ENCODE data around the gene RPS6KC1. TPM values are rescaled to one million over a fixed set of nuclear protein-coding genes. Genes with fewer than 3 reads are reported as not detected.
"Not testable (repeated sequence)": the region's sequence is repeated elsewhere in the genome, so short reads cannot be mapped to it uniquely, and the experiment has no call there.

RPS6KC1 gene
- total RNA-seq, 1 donor from 2014 or later = 19.9 TPM

DNA sequence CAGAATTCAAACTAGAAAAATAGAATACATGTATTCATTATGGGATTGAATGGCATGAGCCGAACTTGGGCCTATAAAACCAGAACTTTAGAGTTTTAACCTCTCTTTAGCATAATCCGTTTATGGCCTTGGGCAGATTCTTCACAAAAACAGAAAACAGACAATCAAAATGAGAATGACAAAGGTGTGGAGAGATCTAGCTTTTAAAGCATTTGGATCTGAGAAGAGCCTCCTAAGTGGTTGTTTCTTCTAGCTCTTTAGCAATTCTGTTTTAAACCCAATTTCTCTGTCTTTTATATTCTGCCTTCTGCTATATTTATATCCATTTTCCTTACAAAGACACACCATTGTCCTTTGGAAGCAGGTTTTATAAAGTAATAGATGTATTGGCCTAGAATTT is 160.2 kb downstream of the RPS6KC1 start:
- Mint-ChIP-seq H3K4me3 (ENCODE audit: unreplicated experiment) (no peak overlapping the region), H3K27me3 (ENCODE audit: unreplicated experiment) (no peaks in the 10 kb centered on the region), H3K27ac (ENCODE audit: unreplicated experiment) (no peak overlapping the region), H3K36me3 (ENCODE audit: low read depth, unreplicated experiment) (peaks cover 29% of the 10 kb centered on the region), H3K4me1 (ENCODE audit: unreplicated experiment) (no peaks in the 10 kb centered on the region), H3K9me3 (ENCODE audit: unreplicated experiment) (no peaks in the 10 kb centered on the region)
- no peak for DNase-seq (ENCODE audit: low spot score)
- TF ChIP-seq, protein P1, sequence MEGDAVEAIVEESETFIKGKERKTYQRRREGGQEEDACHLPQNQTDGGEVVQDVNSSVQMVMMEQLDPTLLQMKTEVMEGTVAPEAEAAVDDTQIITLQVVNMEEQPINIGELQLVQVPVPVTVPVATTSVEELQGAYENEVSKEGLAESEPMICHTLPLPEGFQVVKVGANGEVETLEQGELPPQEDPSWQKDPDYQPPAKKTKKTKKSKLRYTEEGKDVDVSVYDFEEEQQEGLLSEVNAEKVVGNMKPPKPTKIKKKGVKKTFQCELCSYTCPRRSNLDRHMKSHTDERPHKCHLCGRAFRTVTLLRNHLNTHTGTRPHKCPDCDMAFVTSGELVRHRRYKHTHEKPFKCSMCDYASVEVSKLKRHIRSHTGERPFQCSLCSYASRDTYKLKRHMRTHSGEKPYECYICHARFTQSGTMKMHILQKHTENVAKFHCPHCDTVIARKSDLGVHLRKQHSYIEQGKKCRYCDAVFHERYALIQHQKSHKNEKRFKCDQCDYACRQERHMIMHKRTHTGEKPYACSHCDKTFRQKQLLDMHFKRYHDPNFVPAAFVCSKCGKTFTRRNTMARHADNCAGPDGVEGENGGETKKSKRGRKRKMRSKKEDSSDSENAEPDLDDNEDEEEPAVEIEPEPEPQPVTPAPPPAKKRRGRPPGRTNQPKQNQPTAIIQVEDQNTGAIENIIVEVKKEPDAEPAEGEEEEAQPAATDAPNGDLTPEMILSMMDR (IDR thresholded peaks at IDR 0.05; ENCODE audit: unreplicated experiment) = no peak

DNA sequence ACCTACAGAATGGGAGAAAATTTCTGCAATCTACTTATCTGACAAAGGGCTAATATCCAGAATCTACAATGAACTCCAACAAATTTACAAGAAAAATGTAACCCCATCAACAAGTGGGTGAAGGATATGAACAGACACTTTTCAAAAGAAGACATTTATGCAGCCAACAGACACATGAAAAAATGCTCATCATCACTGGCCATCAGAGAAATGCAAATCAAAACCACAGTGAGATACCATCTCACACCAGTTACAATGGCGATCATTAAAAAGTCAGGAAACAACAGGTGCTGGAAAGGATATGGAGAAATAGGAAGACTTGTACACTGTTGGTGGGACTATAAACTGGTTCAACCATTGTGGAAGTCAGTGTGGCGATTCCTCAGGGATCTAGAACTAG is 168.0 kb downstream of the RPS6KC1 start:
- not testable (repeated sequence) for H3K9me3 Mint-ChIP-seq (ENCODE audit: unreplicated experiment); H3K27me3 Mint-ChIP-seq (ENCODE audit: unreplicated experiment); H3K4me1 Mint-ChIP-seq (ENCODE audit: unreplicated experiment); H3K4me3 Mint-ChIP-seq (ENCODE audit: unreplicated experiment); DNase-seq (ENCODE audit: low spot score); H3K27ac Mint-ChIP-seq (ENCODE audit: unreplicated experiment)
- peaks cover 17% of the 10 kb centered on the region for H3K36me3 Mint-ChIP-seq (ENCODE audit: low read depth, unreplicated experiment)

DNA sequence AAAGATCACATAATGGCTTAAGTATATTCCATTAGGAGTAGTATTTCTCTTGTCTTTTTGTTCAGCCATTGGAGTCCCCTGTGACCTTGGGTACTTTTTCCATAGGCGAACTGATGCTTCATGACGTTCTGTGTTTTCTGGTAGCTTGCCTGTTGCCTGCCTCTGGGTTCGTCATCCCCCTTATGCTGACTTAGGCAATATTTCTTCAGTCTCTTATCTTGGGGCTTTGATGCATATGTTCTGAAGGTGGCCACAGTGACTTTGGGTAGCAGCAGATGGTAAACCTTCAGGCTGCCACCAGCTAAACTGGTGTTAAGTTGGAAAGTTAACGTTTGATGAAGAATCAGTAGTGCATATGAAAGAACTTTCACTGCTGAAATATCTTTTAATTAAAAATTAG is 170.2 kb downstream of the RPS6KC1 start:
- Mint-ChIP-seq H3K9me3 (ENCODE audit: unreplicated experiment) (no peaks in the 10 kb centered on the region), H3K4me3 (ENCODE audit: unreplicated experiment) (no peak overlapping the region), H3K36me3 (ENCODE audit: low read depth, unreplicated experiment) (peaks cover 4% of the 10 kb centered on the region), H3K27me3 (ENCODE audit: unreplicated experiment) (no peaks in the 10 kb centered on the region), H3K4me1 (ENCODE audit: unreplicated experiment) (no peaks in the 10 kb centered on the region), H3K27ac (ENCODE audit: unreplicated experiment) (no peak overlapping the region)
- no peak for DNase-seq (ENCODE audit: low spot score)
- TF ChIP-seq, protein P1 (IDR thresholded peaks at IDR 0.05; ENCODE audit: unreplicated experiment) = no peak

DNA sequence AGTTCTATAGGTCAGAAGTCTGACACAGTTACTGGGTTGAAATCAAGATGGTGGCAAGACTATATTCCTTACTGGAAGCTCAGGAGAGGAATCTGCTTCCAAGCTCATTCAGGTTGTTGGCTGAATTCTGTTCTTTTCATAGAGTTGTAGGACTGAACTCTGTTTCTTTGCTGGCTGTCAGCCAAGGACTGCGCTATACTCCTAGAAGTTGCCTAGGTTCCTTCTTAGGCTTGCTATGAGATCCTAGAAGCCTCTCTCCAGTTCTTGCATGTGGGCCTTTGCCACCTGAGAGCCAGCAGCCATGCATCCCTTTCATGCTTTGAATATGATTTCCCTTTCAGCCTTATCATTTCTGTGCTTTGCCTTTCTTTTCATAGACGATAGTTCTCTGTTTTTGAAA is 176.4 kb downstream of the RPS6KC1 start:
- Mint-ChIP-seq H3K27ac (ENCODE audit: unreplicated experiment) (no peak overlapping the region), H3K4me1 (ENCODE audit: unreplicated experiment) (peaks cover 6% of the 10 kb centered on the region), H3K9me3 (ENCODE audit: unreplicated experiment) (no peaks in the 10 kb centered on the region), H3K36me3 (ENCODE audit: low read depth, unreplicated experiment) (no peaks in the 10 kb centered on the region), H3K27me3 (ENCODE audit: unreplicated experiment) (no peaks in the 10 kb centered on the region), H3K4me3 (ENCODE audit: unreplicated experiment) (no peak overlapping the region)
- DNase-seq (ENCODE audit: low spot score) = no peak
- TF ChIP-seq, protein P1 (IDR thresholded peaks at IDR 0.05; ENCODE audit: unreplicated experiment) = no peak

DNA sequence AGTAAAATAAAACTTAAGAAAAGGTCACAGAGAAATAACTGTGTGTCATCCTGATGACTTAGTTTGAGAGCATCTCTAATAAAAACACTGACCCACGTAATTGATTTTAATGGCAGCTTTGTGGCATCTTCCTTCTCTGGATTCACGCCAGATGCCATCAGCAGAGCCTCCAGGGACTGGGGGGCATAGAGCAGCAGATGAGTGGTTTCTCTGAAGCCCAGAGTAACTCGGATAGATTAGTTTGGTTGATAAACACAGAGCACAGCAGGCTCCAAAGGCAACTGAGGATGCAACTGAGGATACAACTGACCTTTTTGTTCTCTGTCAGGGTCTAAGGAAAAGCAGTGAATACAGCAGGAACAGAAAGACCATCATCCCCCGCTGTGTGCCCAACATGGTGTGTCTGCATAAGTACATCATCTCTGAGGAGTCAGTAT is 180.8 kb downstream of the RPS6KC1 start:
- Mint-ChIP-seq H3K9me3 (ENCODE audit: unreplicated experiment) (no peaks in the 10 kb centered on the region), H3K4me1 (ENCODE audit: unreplicated experiment) (peaks cover 6% of the 10 kb centered on the region), H3K27ac (ENCODE audit: unreplicated experiment) (no peak overlapping the region), H3K36me3 (ENCODE audit: low read depth, unreplicated experiment) (no peaks in the 10 kb centered on the region), H3K27me3 (ENCODE audit: unreplicated experiment) (no peaks in the 10 kb centered on the region), H3K4me3 (ENCODE audit: unreplicated experiment) (no peak overlapping the region)
- TF ChIP-seq, protein P1 (IDR thresholded peaks at IDR 0.05; ENCODE audit: unreplicated experiment) = no peak
- DNase-seq (ENCODE audit: low spot score) = no peak

DNA sequence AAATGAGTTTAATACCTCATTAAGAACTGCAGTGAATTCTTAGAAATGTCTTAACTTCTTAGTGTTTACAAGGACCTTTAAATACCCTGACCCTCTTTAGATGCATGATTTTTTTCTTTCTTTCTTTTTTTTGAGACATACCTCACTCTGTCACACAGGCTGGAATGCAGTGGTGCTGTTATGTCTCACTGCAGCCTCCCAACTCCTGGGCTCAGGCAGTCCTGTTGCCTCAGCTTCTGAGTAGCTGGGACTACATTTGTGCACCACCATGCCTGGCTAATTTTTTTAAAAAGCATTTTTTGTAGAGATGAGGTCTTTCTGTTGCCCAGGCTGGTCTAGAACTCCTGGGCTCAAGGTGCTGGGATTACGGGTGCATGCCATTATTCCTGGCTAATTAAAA is 191.8 kb downstream of the RPS6KC1 start:
- Mint-ChIP-seq H3K4me1 (ENCODE audit: unreplicated experiment) (no peaks in the 10 kb centered on the region), H3K4me3 (ENCODE audit: unreplicated experiment) (no peak overlapping the region), H3K27ac (ENCODE audit: unreplicated experiment) (no peak overlapping the region)

More for the DNA sequence above, 191.8 kb downstream of the RPS6KC1 start:
- H3K27me3 Mint-ChIP-seq (ENCODE audit: unreplicated experiment) = no peaks in the 10 kb centered on the region
- H3K9me3 Mint-ChIP-seq (ENCODE audit: unreplicated experiment) = no peaks in the 10 kb centered on the region
- TF ChIP-seq, protein P1 (IDR thresholded peaks at IDR 0.05; ENCODE audit: unreplicated experiment) = no peak
- DNase-seq (ENCODE audit: low spot score) = no peak
- H3K36me3 Mint-ChIP-seq (ENCODE audit: low read depth, unreplicated experiment) = no peaks in the 10 kb centered on the region

All from endothelial cell (in vitro differentiated cells).